ENCODE data around the gene DNAH17. TPM values are rescaled to one million over a fixed set of nuclear protein-coding genes. Genes with fewer than 3 reads are reported as not detected.

The DNAH17 gene
- total RNA-seq, 1 experiment from 2014 or later, result 0.18 TPM

GRCh38 chr17:78524870-78525510, 52.2 kb downstream of the DNAH17 start:
- in situ Hi-C loops (cut with HindIII; ENCODE audit: low pct_unique_long_range_greater_than_20kb, low sequenced_read_pairs), result no loop called here
- intact Hi-C loops (cut with micrococcal nuclease; ENCODE audit: unreplicated experiment), result no loop called here
- no peaks in the 10 kb centered on the region for H3K4me1 ChIP-seq (ENCODE audit: control insufficient read depth, insufficient read depth, low read length)
- ATAC-seq (no peak), DNase-seq (ENCODE audit: low read depth, low spot score) (no peak)
- BruUV-seq (replicated peaks), result no TSS peak
- no peaks in the 10 kb centered on the region for H3K9me3 ChIP-seq (ENCODE audit: control insufficient read depth, insufficient read depth, low read depth, low read length)
- no peak overlapping the region for H3K27ac ChIP-seq (ENCODE audit: low read length)
- H3K4me3 ChIP-seq (ENCODE audit: low read depth in 2 of 2, low read length in 2 of 2), result no peak overlapping the region
- CTCF ChIA-PET, result no interaction called here
- no peaks in the 10 kb centered on the region for H3K36me3 ChIP-seq (ENCODE audit: control insufficient read depth, insufficient read depth, low read length)
- TF ChIP-seq CTCF (IDR thresholded peaks at IDR 0.05) (no peak), SIN3A (IDR thresholded peaks at IDR 0.05; ENCODE audit: borderline replicate concordance, insufficient read depth, low read depth, low read length) (no peak)
- no peaks in the 10 kb centered on the region for H3K27me3 ChIP-seq (ENCODE audit: control insufficient read depth, insufficient read depth, low read length)
- POLR2A ChIA-PET, result no interaction called here

- H3K9me3 ChIP-seq (ENCODE audit: control insufficient read depth, insufficient read depth, low read depth, low read length), result no peaks in the 10 kb centered on the region
- DNase-seq (ENCODE audit: low read depth, low spot score) (no peak), ATAC-seq (no peak)
- intact Hi-C loops (cut with micrococcal nuclease; ENCODE audit: unreplicated experiment), result no loop called here
- in situ Hi-C loops (cut with HindIII; ENCODE audit: low pct_unique_long_range_greater_than_20kb, low sequenced_read_pairs), result no loop called here
- TF ChIP-seq SIN3A (IDR thresholded peaks at IDR 0.05; ENCODE audit: borderline replicate concordance, insufficient read depth, low read depth, low read length) (no peak), CTCF (IDR thresholded peaks at IDR 0.05) (no peak), TCF7L2 (IDR thresholded peaks at IDR 0.05; ENCODE audit: low read depth, low read length) (no peak), REST (IDR thresholded peaks at IDR 0.05; ENCODE audit: insufficient read depth in 1 of 2, low read depth in 2 of 2, low read length in 1 of 2) (no peak), POLR2AphosphoS5 (IDR thresholded peaks at IDR 0.05; ENCODE audit: low read depth, low read length) (no peak)
- ChIA-PET CTCF (no interaction called here), POLR2A (no interaction called here)
- no peak overlapping the region for H3K4me3 ChIP-seq (ENCODE audit: low read depth in 2 of 2, low read length in 2 of 2)
- no peaks in the 10 kb centered on the region for H3K36me3 ChIP-seq (ENCODE audit: control insufficient read depth, insufficient read depth, low read length)
- no peaks in the 10 kb centered on the region for H3K27me3 ChIP-seq (ENCODE audit: control insufficient read depth, insufficient read depth, low read length)
- no peak overlapping the region for H3K27ac ChIP-seq (ENCODE audit: low read length)
- no peaks in the 10 kb centered on the region for H3K4me1 ChIP-seq (ENCODE audit: control insufficient read depth, insufficient read depth, low read length)
- no TSS peak for BruUV-seq (replicated peaks)
These were observed 53.1 kb downstream of the DNAH17 start for GRCh38 chr17:78523934-78524655.
